GM23338 (cell line): ENCODE measurements around the gene RBM8A.

Experiments used
- CREB1 ChIP-seq: fragments of 250-450 bp; sonication (Bioruptor Pico); IDR thresholded peaks from 2 replicates; pipeline ENCODE4 v1.5.0; 2020; ENCODE audit warnings: low read depth, mild to moderate bottlenecking, moderate library complexity
- CTCF ChIP-seq, 2 experiments: fragments of 200-600 bp in 1 of 2; sonication (generic) in 1 of 2; conservative IDR thresholded peaks; 2 replicates each; pipeline versions ENCODE4 v1.5.1 to v1.6.1; 2016 to 2017; ENCODE audit warnings: antibody characterized with exemption in 2 of 2, low read depth in 2 of 2, mild to moderate bottlenecking in 2 of 2, moderate library complexity in 1 of 2
- ETS1 ChIP-seq: IDR thresholded peaks from 2 replicates; pipeline ENCODE4 v1.6.1; 2016; ENCODE audit warnings: antibody characterized with exemption
- EZH2 ChIP-seq: fragments of 200-600 bp; sonication (generic); IDR thresholded peaks from one replicate; pipeline ENCODE4 v1.8.0; 2017; ENCODE audit warnings: antibody characterized with exemption, mild to moderate bottlenecking, low read depth; ENCODE audit not compliant: unreplicated experiment
- EZH2phosphoT487 ChIP-seq: fragments of 200-600 bp; sonication (generic); IDR thresholded peaks from one replicate; pipeline ENCODE4 v1.8.1; 2018; ENCODE audit warnings: antibody characterized with exemption; ENCODE audit not compliant: unreplicated experiment
- JUNB ChIP-seq: IDR thresholded peaks from one replicate; pipeline ENCODE4 v1.6.1; 2016; ENCODE audit warnings: antibody characterized with exemption; ENCODE audit not compliant: unreplicated experiment
- NANOG ChIP-seq: IDR thresholded peaks from 2 replicates; pipeline ENCODE4 v1.6.1; 2016; ENCODE audit warnings: antibody characterized with exemption, borderline replicate concordance
- POLR2AphosphoS5 ChIP-seq: IDR thresholded peaks from 2 replicates; pipeline ENCODE4 v1.6.1; 2016; ENCODE audit warnings: antibody characterized with exemption, low read depth
- REST ChIP-seq: IDR thresholded peaks from one replicate; pipeline ENCODE4 v1.6.1; 2018; ENCODE audit warnings: antibody characterized with exemption; ENCODE audit not compliant: unreplicated experiment
- ZNF114 ChIP-seq: fragments of 250-450 bp; sonication (Bioruptor Pico); IDR thresholded peaks from 2 replicates; pipeline ENCODE4 v1.5.0; 2020; ENCODE audit warnings: mild to moderate bottlenecking, moderate library complexity

GRCh38 chr1:145974721-145975120, 47.4 kb upstream of the RBM8A start:
- TF ChIP-seq CTCF (conservative IDR thresholded peaks at IDR 0.05; ENCODE audit: low read depth in 2 of 2) (no peak), EZH2 (no peak), EZH2phosphoT487 (no peak), CREB1 (CRISPR knock-in tag) (no peak), NANOG (no peak), REST (no peak), POLR2AphosphoS5 (no peak), JUNB (no peak), ZNF114 (CRISPR knock-in tag) (no peak), ETS1 (no peak)
